H7 (cell line): ENCODE measurements around the gene ANHX. TPM values are rescaled to one million over a fixed set of nuclear protein-coding genes. Genes with fewer than 3 reads are reported as not detected.

Experiments used
- DNase-seq: peaks from one replicate; pipeline ENCODE4 v3.0.0; 2012
- H3K27me3 ChIP-seq: 2 replicates; pipeline ENCODE4 v1.6.0; 2011; ENCODE audit warnings: mild to moderate bottlenecking, low read length; ENCODE audit not compliant: control insufficient read depth, insufficient read depth
- H3K36me3 ChIP-seq: replicated peaks from 2 replicates; pipeline ENCODE4 v1.5.1; 2011; ENCODE audit warnings: low read length; ENCODE audit not compliant: control insufficient read depth, insufficient read depth
- H3K4me3 ChIP-seq: 2 replicates; pipeline ENCODE4 v1.5.1; 2011; ENCODE audit warnings: low read depth, mild to moderate bottlenecking, control low read depth, low read length, moderate library complexity; ENCODE audit not compliant: insufficient read depth
- total RNA-seq: library from RNA; depleted of rRNA; stranded (reverse); fragments of >200 nt; shearing (Covaris generic); gene quantifications from 2 replicates; pipeline ENCODE4 v1.2.3, GENCODE V29; 2014; rRNA removed

ANHX gene
- total RNA-seq, 1 experiment from 2014 or later, result not detected

DNA sequence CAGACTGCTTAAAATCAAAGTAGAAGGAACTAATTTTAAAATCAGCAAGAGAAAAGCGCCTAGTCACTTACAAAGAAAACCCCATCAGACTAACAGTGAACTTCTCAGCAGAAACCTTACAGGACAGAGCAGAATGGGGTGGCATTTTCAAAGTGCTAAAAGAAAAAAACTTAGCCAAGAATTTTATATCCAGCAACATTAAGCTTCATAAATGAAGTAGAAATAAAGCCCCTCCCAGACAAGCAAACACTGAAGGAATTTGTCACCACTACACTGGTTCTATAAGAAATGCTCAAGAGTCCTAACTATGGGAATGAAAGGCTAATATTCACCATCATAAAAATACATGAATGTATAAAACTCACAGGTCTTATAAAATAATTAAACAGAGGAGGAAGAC, 60.8 kb downstream of the ANHX start:
- no peaks in the 10 kb centered on the region for H3K36me3 ChIP-seq
- no peak for DNase-seq
- no peaks in the 10 kb centered on the region for H3K27me3 ChIP-seq
- H3K4me3 ChIP-seq, result no peak overlapping the region

DNA sequence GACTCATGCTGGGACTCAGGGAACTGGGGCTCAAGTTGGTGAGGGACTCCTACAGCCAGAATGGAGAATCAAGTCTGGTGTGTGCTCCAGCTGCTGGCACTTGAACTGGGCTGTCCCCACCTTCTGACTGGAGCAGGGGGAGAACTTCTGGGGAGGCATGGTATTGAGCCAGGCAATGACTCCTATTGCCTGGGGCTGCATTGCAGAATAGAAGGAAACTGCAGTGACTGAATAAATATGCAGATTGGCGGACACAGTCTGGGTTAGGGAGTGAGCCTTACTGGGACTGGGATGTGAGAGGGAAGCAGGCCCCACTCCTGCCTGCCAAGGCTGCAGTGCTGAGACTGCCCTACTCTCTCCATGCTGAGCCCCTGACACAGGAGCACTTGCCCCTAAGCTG, 63.2 kb downstream of the ANHX start:
- H3K4me3 ChIP-seq, result no peak overlapping the region
- no peak for DNase-seq
- no peaks in the 10 kb centered on the region for H3K27me3 ChIP-seq
- H3K36me3 ChIP-seq, result no peaks in the 10 kb centered on the region

Other genes starting within 250 kb of the ANHX start
- gene ZNF26, start 249.5 kb downstream of the ANHX start, total RNA-seq, result 6.3 and 10.1 TPM in 2 replicates
- gene ZNF84, start 198.4 kb downstream of the ANHX start, total RNA-seq, result 12.1 and 14.6 TPM in 2 replicates
- 13.4 and 15.1 TPM in 2 replicates for gene ZNF140, start 155.0 kb downstream of the ANHX start, total RNA-seq
- 0.55 and 0.96 TPM in 2 replicates for gene ZNF891, start 105.6 kb downstream of the ANHX start, total RNA-seq
- 2.2 and 5.6 TPM in 2 replicates for gene ZNF10, start 105.2 kb downstream of the ANHX start, total RNA-seq
- 16.4 and 21.7 TPM in 2 replicates for gene ZNF268, start 54.4 kb downstream of the ANHX start, total RNA-seq